ENCODE data around the gene ANKS3.

The ANKS3 gene

DNA sequence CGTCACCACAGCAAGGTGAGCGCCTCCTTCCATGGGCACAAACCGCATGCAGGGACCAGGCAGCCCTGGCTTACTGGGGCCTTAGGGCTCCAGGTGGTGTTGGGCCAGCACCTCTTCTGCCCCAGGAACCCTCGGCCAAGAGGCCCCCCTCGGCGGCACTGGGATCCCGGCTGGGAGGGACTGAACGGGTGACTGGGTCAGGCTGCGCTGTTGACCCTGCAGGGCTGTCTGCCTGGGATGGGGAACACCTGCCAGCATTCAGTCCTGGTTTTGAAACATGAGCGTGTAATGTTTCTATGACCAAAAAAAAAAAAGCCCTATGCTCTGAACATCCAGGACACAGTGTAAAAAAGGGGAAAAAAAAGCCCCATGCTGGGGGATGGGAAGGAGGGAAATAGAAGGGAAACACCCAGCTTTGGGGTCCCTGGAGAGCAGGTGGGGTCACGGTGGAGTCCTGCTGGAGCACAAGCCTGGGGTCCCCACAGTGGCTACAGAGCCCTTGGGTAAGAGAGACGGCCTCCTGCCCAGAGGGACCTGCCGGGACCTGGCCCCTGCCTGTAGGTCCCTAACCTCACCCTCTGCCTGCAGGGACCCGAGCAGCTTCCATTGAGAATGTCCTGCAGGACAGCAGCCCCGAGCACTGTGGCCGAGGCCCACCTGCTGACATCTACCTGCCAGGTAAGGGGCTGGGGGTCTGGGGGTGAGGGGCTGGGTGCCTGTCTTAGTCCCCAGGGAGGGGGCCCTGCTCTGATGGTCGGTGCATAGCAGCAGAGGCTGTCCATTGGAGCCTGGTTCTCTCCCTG, 50.6 kb downstream of the ANKS3 start:
- DNase-seq, result no peak

DNA sequence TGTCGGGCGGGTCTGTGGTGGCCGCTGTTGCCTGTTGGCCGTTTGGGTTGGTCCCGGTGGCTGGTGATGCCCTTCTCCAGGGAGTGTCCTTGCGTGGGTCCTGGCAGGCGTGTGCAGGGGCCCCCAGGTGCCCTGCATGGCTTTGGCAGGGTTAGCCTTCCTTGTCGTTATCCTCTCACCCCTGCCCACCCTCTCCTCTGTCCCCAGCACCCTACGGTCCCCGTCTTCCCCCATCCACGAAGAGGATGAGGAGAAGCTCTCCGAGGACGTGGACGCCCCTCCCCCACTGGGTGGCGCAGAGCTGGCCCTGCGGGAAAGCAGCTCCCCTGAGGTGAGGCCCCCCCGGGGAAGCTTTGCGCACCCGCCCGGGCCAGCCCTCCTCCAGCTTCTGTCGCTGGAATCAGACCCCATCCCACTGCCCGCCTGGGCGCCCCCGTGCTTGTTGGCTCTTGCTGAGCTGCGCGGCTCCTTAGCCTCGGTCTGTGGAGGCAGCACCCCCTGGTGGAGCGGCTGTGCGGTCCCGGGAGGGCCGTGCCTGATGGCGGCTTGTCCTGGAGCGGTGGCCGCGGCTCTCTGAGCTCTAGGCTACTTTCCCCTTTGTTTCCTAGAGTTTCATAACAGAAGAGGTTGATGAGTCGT, 51.3 kb downstream of the ANKS3 start:
- DNase-seq, result no peak

DNA sequence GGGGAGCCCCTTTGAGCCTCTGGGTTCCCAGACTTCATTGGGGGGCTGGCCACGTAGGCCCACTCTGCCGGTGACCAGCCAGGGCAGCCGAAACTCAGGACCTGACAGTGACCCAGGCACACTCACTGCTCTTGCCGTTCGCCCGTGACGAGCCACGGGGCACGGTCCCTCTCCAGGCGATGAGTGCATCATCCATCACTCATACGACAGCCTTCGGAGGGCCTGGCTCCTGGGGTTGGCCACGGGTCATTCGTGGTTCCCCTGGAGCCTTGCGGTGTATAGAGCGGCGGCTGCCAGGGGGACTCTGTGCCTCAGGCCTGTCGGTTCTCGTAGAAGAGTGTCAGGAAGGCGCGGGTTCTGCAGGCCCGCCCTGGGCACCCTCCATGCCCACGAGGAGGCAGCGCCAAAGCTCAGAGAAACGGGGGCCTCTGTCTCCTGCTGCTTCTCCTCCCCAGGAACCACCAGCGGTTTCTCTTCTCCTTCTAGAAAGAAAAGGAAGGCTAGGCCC, 51.9 kb downstream of the ANKS3 start:
- no peak for DNase-seq

DNA sequence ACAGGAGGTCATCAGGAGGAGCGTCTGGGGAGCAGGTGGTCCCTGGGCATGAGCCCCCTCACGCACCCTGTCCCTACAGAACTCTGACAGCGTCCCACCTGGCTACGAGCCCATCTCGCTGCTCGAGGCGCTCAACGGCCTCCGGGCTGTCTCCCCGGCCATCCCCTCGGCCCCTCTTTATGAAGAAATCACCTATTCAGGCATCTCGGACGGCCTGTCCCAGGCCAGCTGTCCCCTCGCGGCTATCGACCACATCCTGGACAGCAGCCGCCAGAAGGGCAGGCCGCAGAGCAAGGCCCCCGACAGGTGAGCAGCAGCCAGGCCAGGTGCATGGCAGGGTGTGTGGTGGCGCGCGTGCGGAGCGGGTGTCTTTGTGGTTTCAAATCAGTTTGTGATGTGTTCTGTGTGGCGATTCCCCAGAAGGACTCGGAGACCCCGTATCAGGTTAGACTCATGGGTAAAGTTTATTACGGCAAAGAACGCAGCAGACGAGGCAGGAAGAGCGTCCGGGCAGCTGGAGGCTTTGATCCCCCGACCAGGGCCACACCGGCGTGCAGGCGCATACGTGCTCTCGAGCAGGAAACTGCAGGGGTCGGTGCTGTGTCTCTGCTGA, 52.5 kb downstream of the ANKS3 start:
- DNase-seq, result no peak

DNA sequence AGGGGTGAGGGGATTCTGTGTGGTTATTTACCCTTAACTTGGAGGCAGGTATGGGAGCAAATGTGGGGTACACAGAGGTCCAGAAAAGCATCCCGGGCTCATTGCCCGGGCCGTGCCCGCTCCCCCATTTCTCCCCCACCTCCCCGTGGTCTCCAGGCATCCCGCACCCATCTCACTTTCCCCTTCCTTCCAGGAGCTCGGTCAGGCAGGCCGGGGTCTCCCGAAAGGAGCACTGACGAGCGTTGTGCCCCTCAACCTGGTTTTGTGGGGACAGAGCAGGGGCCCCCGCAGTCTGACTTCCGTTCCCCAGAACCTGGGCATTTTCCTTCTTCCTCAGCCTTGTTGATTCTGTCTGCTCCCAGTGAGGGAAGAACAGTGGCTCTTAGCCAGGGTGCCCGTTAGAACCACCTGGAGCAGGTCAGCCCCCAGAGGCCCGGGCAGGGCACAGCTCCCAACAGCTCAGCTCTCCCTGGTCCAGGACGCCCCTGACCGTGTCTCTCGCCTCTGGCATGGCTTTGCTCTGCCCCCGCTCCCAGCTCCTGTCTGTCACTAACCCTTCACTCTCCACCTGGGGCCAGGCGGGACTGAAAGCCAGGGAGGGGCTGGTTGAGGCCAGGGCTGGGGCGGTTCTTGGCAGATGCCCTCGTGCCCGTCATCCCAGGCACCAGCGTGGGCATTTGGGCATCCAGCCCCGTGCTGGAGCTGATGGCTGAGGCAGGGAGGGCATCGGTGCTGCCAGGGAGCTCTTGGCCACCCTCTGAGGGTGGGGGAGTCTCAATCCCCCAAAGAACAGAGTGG, 53.2 kb downstream of the ANKS3 start:
- DNase-seq, result no peak

DNA sequence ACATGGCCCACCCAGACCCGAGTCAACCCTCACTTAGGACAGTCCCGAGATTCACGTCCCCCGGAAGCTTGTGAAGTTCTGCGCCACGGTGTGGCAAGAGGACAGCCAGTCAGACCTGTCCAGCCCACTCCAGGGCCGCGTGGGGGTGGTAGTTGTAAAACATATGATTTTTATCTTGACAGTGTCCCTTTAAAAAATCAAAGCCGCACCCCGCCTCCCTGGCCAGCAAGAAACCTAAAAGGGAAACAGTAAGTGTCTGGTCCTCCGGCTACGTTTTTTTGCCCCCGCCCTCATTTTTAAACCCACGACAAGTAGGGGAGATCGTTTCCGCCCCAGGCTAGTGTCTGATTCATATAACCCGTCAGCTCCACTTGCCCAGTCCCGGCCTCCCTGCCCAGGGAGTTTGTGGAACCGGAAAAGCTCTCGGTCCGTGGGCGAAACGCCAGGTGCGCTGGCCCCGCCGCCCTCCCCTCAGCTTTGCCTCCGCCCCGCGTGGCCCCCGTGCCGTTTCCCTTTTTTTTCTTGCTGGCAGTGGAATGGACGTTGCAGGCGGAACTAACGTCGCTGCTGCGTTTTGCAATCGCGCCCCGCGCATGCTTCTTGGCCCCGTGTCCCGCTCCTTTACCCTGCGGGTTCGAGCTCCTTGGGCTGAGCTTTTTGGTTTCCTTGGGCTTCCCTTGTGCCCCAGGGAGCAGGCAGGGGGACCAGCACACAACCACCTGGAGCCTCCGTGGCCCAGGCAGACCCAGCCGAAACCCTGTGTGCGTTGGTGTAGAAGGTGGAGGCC, 54.0 kb downstream of the ANKS3 start:
- no peak for DNase-seq

DNA sequence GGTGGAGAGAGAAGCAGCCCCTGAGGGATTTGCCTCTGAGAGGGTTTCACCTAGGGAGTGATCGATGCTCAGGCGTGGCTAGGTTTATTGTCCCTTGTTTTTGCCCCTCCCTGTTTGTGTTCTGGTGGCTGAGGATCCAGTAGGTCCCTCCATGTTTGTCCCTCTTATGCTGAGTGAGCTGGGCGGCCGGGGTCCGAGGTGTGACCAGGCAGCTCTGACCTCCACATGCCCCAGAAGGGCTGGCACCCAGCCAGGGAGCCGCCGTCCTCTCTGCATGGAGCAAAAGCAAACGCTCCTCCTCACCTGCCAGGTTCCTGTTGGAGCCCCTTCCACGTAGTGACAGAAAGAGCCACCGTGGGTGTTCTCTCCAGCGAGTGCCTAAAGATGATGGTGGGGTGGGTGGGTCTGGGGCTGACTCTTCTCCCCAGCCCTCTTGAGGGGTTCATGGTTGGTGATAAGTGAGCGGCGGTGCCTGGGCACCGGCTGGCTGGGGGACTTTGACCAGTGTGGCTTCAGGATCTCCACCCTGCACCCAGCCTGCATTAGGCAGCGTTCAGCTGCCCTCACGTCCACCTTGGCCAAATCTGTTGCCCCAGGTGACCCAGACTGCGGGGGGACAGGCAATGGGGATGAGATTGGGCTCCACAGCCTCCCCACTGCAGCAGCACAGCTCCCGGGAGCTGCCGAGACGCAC, 54.8 kb downstream of the ANKS3 start:
- no peak for DNase-seq

DNA sequence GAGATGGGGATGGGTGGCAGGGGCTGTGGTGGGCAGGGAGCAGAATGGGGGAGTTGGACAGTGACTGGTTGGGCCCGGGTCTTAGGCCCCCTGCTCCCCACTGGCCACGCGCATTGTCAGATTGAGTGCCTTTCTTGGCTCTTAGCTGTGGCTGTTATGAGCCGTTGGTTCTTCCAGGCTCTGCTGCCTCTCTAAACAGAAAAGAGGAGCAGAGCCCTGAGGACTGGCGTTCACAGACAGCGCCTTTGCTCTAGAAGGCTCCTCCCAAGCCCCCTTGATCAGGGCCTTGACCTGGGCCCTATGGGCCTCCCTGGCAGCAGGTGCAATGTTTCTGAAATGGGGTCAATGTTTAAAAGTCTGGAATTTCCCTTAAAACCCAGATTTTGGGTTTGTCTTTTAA, 55.5 kb downstream of the ANKS3 start:
- no peak for DNase-seq

DNA sequence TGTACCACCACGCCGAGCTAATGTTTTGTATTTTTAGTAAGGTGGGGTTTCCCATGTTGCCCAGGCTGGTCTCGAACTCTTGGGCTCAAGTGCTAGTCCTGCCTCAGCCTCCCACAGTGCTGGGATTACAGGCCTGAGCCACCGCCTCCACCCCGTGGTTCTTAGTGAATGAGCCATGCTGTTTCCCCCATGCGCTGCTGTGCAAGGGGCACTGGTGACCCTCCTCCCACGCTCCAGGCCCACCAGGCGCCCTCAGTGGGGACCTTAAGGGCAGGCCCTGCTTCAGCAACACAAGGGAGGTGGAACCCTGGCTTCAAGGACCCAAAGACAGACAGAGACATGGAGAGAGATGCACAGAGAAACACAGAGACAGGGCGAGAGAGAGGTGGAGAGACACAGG, 56.1 kb downstream of the ANKS3 start:
- no peak for DNase-seq

DNA sequence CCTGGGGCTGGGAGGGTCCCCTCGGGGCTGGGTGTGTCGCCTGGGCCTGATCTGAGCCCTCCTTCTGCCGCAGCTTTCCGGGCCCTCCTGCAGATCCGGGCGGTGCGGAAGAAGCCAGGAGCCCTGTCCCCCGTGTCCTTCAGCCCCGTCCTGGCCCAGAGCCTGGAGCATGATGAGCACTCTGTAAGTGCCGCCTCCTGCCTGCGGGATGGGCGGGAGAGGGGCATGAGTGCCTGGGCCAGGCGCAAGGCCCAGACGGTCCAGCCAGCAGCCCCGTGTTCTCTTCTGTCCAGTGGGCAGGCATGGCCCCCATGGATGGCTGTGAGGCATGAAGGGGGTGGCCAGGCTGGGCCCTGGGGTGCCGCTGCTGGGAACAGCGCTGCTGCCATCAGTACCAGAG, 56.7 kb downstream of the ANKS3 start:
- no peak for DNase-seq

DNA sequence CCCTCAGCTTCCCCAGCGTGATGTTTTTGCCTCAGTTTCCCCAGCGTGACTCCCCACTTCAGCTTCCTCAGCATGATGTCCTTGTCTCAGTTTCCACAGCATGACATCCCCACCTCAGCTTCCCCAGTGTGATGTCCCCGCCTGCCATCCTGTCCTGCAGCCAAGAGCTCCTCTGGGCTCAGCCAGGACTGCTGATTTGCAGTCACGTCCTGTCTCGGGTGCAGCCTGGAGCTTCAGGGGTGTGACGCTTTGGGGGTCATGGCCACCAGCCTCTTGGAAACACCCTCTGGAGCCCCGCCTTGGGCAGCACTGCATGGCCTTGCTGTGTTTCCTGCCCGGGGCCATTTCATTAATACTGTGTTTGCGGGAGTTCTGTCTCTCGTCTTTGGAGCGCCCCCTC, 57.2 kb downstream of the ANKS3 start:
- no peak for DNase-seq

DNA sequence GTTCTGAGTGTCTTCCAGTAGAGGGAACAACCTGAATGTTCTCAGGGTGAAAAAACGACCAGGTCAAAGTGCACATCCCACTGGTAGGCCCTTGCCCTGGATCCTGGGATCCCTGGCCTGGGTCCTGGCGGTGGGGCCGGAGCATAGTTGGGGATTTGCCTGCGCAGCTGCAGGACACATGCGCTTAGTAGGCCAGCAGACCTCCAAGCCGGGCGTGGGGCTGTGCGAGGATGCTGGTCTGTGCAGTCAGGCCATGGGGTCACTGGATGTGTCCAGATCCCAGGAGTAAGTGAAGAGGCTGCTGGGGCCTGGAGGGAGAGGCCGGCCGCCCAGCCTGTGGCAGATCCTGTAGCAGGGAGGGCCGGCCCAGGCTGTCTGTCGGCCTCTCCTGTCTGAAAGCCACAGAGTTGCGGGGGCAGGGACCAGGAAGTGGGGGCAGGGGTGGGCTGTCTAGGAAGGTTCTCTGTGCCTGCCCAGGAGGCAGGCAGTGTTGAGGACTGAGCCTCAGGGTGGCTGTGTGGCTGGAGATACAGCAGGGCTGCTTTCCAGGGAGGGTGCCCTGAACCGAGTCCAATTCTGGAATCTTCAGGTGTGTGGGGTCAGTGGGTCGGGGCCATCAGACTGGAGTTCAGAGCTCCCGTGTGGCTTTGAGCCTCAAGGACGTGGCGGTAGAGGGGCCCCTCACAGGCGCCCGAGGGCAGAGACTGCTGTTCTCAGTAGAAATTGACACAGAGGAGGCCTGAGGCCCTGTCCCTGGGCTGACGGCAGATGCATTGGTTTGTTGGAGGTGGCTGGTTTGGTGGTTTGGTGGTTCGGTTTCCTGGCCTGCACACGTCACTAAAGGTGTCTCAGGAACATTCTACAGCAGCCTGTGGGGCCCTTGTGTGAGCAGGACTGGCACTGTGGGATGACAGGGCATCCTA, 57.9 kb downstream of the ANKS3 start:
- no peak for DNase-seq

DNA sequence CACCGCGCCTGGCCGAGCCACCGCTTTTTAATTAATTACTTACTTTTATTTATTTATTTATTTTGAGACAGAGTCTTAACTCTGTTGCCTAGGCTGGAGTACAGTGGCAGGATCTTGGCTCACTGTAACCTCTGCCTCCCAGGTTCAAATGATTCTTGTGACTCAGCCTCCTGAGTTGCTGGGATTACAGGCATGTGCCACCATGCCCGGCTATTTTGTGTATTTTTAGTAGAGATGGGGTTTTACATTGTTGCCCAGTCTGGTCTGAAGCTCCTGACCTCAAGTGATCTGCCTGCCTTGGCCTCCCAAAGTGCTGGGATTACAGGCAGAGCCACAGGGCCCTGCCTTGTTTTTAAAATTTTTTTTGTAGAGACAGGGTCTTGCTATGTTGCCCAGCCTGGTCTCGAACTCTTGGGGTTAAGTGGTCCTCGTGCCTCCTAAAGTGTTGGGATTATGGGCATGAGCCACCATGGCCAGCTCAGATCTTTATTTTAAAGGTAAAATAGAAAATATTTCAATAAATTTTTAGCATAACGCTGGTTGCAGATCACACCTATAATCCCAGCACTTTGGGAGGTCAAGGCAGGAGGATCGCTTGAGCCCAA, 59.0 kb downstream of the ANKS3 start:
- DNase-seq, result no peak

DNA sequence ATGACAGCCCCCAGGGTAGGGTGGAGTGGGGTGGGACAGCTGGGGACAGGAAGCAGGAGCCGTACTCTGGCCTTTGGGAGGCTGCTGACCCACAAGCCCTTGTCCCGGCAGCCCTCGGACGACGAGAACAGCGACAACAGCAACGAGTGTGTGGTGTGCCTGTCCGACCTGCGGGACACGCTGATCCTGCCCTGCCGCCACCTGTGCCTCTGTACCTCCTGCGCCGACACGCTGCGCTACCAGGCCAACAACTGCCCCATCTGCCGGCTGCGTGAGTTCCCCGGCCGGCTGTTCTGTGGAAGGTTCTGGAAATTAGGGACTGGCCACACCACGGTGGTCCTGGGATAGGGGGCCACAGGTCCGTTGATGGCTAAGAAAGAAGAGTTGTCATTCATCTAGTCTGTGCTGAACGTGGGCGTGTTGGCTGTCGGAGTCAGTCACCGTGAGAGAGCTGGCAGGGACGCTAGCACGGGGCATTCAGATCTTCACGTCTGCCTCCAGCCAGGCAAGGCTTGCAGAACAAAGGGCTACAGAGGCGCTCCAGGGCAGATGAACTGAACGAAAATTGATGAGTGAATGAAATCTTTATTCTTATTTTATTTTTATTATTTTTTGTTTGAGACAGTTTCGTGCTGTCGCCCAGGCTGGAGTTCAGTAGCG, 60.6 kb downstream of the ANKS3 start:
- no peak for DNase-seq

DNA sequence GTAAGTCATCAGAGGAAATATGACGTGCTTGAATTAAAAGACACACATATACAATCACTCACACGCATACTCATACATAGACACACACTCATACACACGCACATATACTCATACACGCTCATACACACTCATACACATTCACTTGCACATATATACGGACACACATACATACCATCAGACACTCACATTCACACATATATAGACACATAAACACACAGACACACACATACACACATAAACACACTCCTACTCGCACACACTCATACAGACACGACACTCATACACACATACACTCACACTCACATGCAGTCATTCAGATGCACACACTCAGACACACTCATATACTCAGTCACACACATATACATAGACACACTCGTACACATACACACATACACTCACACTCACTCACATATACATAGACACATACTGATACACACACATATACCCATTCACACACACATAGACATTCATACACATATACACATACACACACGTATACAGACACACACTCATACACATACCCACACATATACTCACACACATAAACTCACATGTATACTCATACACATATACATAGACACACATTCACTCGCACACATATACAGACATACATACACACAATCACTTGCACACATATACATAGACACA, 65.6 kb downstream of the ANKS3 start:
- no peak for DNase-seq

DNA sequence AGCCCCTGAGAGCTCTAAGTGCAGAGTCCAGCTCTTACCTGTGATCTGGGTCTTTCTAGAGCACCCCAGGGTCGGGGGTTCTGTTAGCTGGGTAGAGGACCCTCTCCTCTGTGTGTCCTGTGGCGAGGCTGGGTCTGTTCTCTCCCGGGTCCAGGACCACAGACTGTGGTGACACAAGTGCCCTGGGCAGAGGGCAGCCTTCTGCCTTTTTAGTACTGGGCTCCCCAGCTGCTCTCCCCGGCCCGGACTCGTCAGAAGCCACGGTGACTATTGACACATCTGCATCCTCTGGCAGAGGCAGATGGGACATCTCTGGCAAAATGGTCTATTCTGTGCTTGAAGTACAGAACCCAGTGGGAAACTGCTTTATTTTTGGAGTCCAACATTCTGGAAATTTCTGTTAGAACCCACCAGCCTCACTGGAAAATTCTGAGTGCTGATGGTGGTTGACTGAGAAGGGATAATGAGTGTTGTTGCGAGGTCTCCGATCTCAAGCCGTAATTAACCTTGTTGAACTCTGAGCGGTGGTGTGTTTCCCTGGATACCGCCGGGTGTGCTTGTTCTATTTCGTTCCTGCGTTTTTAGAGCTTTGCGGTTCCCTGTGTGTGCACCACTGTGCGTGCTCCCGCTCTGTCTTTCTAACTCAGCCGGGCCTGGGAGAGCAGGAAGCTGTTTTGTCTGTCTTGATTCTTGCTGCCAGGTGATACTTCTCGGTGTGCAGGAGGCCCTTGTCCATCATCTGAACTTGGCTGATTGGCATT, 66.7 kb downstream of the ANKS3 start:
- no peak for DNase-seq

DNA sequence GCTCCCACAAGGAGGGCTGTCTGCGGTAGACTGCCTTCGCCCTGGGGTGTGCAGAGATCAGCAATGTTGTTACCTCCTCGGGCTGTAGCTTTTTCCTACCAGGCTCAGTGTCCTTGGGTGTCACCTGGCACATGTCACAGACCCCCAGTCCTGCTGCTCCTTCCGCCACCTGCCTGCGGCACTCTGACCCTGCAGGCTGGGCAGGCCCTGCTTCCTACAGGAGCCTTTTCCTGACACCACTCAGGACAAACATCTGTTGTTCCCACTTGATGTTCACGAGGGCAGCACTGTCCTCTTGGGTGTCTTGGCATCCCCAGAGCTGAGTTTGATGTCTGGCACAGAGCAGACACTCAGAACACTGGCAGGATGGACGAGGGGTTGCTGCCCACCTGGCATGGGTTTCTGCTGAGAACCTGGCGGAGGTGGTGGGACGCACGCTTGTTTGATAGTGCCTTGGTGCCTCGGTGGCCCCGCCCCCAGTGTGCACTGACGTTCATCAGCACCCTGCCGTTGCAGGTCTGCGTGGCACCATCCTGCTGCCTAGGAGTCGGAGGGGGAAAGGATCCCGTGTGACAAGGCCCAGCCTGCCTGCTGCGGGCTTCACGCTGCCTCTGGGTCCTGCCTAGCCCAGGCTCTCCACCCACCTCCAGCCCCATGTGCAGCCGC, 67.4 kb downstream of the ANKS3 start:
- DNase-seq, result no peak

Data from NCI-H1105 treated with DMSO at 0.1 percent for 48 hours (cell line).